ENCODE measurements around the gene RAP1B.
A peak's percentile ranks its signal among the peaks of the same experiment; 100 is the strongest.

RAP1B gene

DNA sequence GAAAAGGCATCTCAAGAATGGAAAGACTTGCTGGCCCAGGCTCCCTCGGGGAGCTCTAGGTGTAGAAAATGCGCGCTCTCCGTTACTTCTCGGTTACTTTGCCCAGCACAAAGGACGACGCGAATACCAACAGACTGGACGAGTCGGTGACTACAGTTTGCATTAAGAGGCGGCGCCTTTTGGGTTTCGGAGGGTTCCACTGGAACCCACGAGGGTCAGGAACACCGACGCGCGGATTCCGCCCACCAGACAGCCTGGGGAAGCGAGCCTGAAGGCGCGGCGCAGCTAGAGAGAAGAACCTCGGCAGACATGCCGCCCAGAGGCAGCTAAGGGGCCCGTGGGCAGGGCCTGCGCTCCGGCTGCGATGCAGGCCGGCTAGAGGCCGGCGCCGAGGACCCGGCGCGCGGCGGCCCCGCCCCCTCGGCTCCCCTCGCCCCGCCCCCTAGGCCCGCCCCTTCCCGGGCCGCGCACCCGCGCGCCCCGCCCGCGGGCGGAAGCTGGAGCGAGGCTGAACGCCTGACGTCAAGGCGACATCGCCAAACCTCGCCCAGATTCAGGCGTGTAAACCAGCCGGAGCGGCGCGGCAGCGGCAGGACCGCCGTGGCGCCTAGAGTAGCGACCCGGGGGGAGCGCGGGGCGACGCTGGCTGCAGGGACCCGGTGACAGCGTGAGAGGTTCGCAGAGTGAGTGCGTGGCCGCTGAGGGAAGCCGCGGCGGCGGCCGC lies at the start of gene RAP1B:
TSS of gene RAP1B (plus strand) at position 530 of the 724 bp plus-strand sequence. CDS start 37,826 bp downstream, outside the sequence.
- peak; percentile 86 for DNase-seq

DNA sequence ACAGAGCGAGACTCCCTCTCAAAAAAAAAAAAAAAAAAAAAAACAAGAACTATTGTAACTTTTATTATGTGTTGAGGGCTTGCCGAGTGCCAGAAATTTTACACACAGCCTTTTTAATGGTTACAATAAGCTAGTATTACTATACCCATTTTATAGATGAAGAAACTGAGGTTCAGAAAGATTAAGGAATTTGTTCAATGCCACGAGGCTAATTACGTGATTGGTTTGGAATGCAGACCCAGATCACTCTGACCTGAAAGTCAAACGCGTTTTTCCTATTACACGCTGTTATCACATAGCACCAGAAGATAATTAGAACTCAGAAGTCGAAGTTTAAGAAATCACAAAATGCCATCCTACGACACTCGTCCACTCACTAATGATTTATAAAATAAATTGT lies 48.9 kb upstream of the RAP1B start:
- DNase-seq = no peak

DNA sequence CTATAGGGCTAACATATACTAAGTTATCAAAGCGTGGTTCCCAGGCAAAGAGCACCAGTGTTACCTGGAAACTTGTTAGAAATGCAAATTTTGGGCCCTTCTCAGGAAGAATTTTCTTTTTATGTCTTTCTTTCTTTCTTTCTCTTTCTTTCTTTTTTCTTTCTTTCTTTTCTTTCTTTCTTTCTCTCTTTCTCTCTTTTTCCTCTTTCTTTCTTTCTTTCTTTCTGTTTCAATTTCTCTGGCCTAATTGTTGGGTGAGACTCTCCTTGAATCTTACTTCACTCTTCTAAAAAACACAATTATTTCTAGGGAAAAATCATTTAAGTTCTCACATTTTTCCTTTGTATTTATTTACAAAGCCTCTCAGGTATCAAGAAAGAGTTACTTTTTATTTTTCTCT lies 46.5 kb upstream of the RAP1B start:
- DNase-seq = no peak

DNA sequence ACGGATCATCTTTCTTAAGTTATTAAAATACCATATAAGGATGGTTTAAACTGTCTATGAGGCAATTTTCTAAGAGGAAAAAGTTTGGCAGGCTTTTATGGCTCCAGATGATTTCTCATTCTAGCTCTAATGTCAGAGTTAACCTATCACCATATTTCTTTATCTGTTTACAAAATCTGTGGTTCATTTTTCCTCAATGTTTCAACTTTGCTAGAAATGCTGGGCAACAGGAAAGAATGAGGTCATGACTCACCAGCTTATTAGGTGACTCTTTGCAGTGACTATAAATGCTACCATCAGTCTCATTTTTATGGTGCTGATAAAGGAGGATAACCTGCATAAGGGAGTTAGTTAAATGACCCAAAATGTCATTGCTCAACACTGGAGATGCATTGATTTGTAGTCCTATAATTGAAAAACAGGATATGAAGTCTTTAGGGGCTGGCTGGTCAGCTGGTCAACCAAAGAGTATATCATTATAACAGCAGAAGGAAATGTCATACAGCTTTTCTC lies 45.3 kb upstream of the RAP1B start:
- DNase-seq = no peak

DNA sequence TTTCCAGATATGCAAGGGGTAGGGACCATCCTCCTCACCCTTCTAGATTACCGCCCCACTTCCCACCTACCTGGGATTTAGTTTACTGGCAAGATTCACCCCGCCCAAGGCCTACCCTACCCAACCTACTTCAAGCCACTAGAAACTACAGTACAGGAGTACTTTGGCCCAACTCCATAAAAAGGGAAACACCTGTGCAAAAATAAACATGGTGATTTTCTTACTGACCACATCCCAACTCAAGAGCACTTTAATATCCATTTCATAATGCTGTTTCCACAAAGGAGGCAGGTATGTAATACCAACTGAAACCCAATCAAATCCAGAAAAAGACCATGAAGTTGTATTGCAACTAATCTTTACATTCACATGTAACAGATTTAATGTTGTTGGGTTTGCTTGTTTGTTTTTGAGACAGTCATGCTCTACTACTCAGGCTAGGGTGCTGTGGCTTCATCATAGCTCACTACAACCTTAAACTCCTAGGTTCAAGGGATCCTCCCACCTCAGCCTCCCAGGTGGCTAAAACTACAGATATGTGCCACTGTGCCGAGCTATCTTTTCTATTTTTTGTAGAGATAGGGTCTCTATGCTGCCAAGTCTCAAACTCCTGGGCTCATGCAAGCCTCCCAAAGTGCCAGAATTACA lies 41.7 kb upstream of the RAP1B start:
- no peak for DNase-seq

DNA sequence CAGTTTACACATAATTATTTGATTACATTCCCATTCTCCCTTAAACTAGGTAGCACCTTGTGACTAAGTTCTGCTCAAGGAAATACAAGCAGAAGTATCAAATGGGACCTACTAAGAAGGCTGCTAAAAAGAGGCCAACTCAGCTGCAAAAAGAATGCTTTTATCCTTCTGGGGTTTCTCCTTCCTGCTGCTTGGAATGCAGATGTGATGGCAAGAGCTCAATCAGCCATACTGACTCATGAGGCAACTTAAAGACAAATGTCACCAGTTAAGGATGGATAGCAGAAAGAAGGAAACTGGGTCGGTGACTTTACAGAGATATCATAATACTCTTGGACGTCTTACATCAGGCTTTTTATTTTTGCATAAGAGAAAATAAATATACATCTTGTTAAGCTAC lies 38.0 kb upstream of the RAP1B start:
- no peak for DNase-seq

DNA sequence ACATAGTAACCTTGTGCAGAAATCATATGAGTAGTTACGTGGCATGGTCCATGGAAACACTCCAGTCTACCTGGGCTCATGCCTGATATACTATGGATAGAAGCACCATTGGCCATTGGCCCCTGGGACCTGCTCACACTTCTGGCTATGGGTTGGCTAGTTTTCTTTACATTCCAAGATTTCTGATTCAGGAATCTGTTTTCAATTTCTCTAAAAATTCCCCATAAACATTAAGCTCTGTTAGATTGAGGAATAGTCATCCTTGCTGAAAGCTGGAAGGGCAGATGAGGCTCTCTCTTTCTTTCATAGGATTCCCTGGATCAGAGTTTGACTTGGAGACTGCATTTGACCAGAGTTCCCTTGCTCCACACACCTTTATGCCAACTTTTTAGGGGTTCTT lies 37.3 kb upstream of the RAP1B start:
- DNase-seq = no peak

GRCh38 chr12:68577949-68578348 lies 32.8 kb upstream of the RAP1B start:
- no peak for DNase-seq

DNA sequence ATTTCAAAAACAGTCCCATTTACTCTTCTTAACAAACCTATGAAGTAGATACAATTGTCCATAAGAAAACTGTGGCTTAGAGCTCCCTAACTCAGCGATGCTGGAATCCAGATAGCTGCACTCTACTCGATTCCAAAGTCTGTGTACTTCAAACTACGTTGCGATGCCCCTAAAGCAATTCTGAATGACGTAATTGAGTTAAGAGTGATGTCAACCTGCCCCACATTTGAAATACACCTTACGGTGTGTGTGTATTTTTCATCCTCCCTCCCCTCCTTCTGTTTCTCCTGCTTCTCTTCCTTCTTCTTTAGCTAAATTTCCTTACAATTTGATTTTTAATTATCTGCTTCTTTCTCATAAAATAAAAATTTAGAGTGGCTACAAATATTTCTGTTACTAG lies 31.9 kb upstream of the RAP1B start:
- no peak for DNase-seq

DNA sequence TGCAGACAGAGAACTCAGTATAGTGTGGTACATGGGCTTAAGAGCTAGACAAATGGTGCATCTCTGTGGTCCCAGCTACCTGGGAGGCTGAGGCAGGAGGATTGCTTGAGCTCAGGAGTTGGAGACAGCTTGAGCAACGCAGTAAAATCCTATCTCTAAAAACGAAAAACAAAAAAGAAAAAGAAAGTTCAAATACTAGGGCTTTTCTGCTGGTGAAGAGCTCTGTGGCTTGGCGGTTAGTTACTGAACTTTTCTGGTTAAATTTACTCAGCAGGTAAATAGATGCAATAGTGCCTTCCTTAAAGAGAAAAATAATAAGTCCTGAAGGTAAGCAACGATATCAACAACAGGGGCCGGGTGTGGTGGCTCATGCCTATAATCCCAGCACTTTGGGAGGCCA lies 31.4 kb upstream of the RAP1B start:
- no peak for DNase-seq

DNA sequence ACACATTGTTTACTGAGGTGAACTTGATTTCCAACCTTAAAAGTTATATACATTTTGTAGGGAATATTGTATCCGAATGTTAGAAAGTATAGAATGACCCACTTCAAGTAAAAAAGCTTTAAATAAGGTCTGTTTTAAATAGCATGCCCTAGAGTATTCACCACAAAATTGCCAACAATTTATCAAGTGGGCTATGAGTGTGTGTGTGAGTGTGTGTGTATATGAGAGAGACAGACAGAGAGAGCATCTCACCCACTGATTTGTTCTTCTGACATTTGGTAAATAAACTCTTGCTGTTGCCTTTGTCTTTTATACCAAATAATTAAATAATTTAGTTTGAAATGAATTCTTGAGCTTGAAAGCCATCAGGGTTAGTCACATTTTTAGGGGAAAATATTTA lies 29.8 kb upstream of the RAP1B start:
- DNase-seq = no peak

GRCh38 chr12:68581926-68582325 lies 28.8 kb upstream of the RAP1B start:
- DNase-seq = no peak

- no peak for DNase-seq
Measured at GRCh38 chr12:68585966-68586365, 24.7 kb upstream of the RAP1B start.

DNA sequence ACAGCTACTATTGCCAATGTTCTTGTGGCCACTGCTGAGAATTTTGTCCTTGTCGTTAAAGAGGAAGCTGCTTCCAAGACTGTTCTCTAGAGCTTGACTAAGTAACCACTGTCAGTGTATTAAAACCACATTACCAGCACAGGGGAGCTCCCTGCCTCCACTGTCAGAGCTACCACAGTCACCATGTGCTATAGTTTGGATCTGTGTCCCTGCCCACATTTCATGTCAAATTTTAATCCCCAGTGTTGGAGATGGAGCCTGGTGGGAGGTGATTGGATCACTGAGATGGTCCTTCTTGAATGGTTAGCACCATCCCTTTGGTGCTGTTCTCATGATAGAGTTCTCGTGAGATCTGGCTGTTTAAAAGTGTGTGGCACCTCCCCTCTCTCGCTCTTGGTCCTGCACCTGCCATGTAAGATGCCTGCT lies 23.2 kb upstream of the RAP1B start:
- DNase-seq = no peak

DNA sequence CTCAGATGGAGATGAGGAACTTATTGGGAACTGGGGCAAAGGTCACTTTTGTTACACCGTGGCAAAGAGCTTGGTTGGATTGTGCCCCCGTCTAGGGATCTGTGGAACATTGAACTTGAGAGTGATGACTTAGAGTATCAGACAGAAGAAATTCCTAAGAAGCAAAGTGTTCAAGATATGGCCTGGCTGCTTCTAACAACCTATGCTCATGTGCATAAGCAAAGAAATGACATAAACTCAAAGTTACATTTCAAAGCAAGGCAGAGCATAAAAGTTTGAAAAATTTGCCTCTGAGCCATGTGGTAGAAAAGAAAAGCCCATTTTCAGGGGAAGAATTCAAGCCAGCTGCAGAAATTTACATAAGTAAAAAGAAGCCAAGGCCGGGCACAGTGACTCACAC lies 21.5 kb upstream of the RAP1B start:
- DNase-seq = no peak

GRCh38 chr12:68591734-68592418 lies 18.8 kb upstream of the RAP1B start:
- DNase-seq = no peak

GRCh38 chr12:68595241-68595640 lies 15.5 kb upstream of the RAP1B start:
- no peak for DNase-seq

- no peak for DNase-seq
Measured at GRCh38 chr12:68601767-68602166, 8.9 kb upstream of the RAP1B start.

- DNase-seq = no peak
Measured at GRCh38 chr12:68602720-68603119, 8.0 kb upstream of the RAP1B start.

- DNase-seq = no peak
Measured at GRCh38 chr12:68608191-68608590, 2.5 kb upstream of the RAP1B start.

DNA sequence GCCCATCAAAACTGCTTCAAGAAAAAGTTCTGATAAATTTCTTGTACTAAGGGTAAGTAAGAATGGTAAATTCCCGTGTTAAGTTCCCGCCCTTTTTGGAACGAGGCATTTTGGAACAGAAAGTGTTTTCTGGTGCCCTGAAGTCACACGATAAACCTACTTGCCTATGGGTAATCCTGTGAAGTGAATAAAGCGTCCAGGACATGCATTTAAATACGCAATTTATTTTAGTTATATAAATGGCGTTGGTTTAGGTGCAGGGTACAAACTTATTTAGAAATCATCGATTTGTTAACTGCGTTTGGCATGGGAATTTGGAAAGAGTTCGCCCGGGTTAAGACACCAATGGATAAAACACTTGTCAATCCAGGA lies 715 bp upstream of the RAP1B start:
- no peak for DNase-seq

DNA sequence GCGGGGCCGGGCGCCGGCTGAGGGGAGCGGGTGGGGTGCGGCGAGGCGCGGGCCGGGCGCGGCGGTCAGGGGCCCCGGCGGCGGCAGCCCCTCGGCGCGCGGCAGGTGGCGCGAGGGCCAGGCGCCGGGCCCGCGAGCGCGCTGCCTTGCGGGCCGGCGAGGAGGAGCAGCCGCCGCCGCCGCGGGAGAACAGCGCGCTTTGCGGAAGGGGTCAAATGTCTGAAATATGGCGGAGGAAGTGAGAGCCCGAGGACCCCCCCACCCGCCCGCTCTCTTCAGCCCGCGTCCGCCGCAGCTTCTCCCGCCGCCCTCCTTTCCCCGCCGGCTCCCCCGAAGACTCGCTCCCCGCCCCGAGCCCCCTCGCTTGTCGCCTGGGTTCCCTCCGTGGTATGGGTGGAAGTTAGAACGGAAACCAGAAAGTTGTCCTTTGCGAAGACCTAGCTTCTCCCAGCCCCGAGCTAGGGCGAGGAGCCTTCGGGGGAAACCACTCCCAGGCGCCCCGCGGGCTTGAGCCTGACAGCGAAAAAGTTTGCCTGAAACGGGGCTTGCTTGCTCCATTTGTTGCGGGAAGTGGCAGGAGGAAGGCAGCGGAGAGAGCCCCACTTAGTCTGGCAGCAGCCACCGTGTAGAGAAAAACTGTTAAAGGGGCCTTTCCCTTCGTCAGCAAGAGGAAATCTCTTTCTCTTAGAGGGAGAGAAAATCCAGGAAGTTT lies 551 bp downstream of the RAP1B start:
- DNase-seq = peak; percentile 33

GRCh38 chr12:68611806-68612160 lies 1.1 kb downstream of the RAP1B start:
- DNase-seq = no peak

DNA sequence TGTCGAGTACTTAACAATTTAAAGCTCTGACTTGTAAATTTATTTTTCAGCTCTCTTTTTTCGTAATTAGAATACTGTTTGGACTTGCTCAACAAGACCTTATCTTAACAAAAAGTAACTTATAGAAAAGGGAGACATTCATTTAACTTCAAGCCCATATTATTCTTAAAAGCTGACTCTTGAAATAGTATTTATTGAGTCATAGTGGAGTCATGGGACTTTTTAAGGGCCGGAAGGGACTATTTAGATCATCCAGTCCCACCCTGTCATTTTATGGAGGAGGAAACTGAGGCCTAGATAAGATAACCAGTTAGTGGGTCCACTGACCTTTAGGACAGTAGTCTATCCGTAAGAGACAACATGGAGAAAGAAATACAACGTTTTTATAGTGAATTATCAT lies 1.5 kb downstream of the RAP1B start:
- no peak for DNase-seq
